ENCODE results near the gene ERG. TPM values are rescaled to one million over a fixed set of nuclear protein-coding genes. Genes with fewer than 3 reads are reported as not detected.

The ERG gene
- total and polyA plus RNA-seq, 9 of the 15 experiments (the other 6 are each of a cell fraction or from before 2014, with no cell fraction given) = 0.06 TPM; not detected in 8

DNA sequence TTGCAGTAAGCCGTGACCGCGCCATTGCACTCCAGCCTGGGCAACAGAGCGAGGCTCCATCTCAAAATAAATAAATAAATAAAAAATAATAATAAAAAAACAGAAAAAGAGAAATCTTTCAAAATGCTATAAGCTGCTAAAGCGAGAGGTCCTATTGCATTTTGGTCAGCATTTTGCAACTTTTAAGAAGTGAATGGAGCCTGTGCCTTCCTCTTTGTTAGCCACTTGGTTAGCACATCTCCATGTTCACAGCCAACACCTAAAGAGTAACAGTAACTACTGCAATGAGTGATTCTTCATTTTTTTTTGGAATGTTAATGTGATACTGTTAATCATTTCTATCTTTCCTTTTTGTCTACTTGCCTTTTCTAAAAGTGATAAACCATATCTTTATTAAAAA lies 80.6 kb downstream of the ERG start:
- no peak for ATAC-seq
- no TSS peak for BruUV-seq (replicated peaks)
- FAIRE-seq = no peak
- no peaks in the 10 kb centered on the region for H3K9me3 ChIP-seq (replicated peaks; ENCODE audit: control insufficient read depth, insufficient read depth, low read depth, low read length)
- in situ Hi-C loops (cut with MboI) (no loop called here), intact Hi-C loops (cut with micrococcal nuclease) (no loop called here)
- ChIA-PET POLR2A (no interaction called here), CTCF (ENCODE audit: low intra/inter-chr PET ratio) (no interaction called here)
- no peak overlapping the region for H3K4me3 ChIP-seq
- H3K27me3 ChIP-seq (ENCODE audit: control insufficient read depth in 2 of 2, insufficient read depth in 2 of 2, low read length in 2 of 2) = peaks cover 7 to 11% of the 10 kb centered on the region in 2 experiments; a peak in 3 of 5 replicates
- no peaks in the 10 kb centered on the region for H3K79me2 ChIP-seq (ENCODE audit: control insufficient read depth, insufficient read depth, low read length)
- H2AFZ ChIP-seq (ENCODE audit: low read depth, low read length) = no peak overlapping the region
- H3K4me1 ChIP-seq (replicated peaks in 1 of 2; ENCODE audit: control insufficient read depth in 2 of 2, insufficient read depth in 2 of 2, low read length in 2 of 2) = no peaks in the 10 kb centered on the region
- TF ChIP-seq ZNF239 (CRISPR knock-in tag; IDR thresholded peaks at IDR 0.05) = no peak
- no peak for TF ChIP-seq KLF13 (tag; IDR thresholded peaks at IDR 0.05; ENCODE audit: borderline replicate concordance, low read depth)
- TF ChIP-seq CTBP1 (IDR thresholded peaks at IDR 0.05; ENCODE audit: borderline replicate concordance) = no peak
- no peak for TF ChIP-seq PHF21A (IDR thresholded peaks at IDR 0.05; ENCODE audit: borderline replicate concordance, low read depth)
- no peak for TF ChIP-seq TFAM (CRISPR knock-in tag; conservative IDR thresholded peaks at IDR 0.05)
- no peak for TF ChIP-seq POLR2A (conservative IDR thresholded peaks at IDR 0.05)
- no peak for TF ChIP-seq ZBTB17 (CRISPR knock-in tag; IDR thresholded peaks at IDR 0.05)
- TF ChIP-seq MCM5 (IDR thresholded peaks at IDR 0.05; ENCODE audit: low read depth) = no peak
- no peak for TF ChIP-seq BRCA1 (IDR thresholded peaks at IDR 0.05)
- no peak for TF ChIP-seq BRCA1 (CRISPR knock-in tag; IDR thresholded peaks at IDR 0.05)
- TF ChIP-seq, protein P1, sequence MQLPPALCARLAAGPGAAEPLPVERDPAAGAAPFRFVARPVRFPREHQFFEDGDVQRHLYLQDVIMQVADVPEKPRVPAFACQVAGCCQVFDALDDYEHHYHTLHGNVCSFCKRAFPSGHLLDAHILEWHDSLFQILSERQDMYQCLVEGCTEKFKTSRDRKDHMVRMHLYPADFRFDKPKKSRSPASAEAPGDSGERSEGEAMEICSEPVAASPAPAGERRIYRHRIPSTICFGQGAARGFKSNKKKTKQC (CRISPR knock-in tag; IDR thresholded peaks at IDR 0.05) = no peak
- TF ChIP-seq, protein P2, sequence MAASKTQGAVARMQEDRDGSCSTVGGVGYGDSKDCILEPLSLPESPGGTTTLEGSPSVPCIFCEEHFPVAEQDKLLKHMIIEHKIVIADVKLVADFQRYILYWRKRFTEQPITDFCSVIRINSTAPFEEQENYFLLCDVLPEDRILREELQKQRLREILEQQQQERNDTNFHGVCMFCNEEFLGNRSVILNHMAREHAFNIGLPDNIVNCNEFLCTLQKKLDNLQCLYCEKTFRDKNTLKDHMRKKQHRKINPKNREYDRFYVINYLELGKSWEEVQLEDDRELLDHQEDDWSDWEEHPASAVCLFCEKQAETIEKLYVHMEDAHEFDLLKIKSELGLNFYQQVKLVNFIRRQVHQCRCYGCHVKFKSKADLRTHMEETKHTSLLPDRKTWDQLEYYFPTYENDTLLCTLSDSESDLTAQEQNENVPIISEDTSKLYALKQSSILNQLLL (CRISPR knock-in tag; IDR thresholded peaks at IDR 0.05; ENCODE audit: borderline replicate concordance) = no peak
- TF ChIP-seq SNIP1 (IDR thresholded peaks at IDR 0.05; ENCODE audit: low read depth) = no peak
- TF ChIP-seq, protein P3, sequence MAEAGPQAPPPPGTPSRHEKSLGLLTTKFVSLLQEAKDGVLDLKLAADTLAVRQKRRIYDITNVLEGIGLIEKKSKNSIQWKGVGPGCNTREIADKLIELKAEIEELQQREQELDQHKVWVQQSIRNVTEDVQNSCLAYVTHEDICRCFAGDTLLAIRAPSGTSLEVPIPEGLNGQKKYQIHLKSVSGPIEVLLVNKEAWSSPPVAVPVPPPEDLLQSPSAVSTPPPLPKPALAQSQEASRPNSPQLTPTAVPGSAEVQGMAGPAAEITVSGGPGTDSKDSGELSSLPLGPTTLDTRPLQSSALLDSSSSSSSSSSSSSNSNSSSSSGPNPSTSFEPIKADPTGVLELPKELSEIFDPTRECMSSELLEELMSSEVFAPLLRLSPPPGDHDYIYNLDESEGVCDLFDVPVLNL (CRISPR knock-in tag; IDR thresholded peaks at IDR 0.05; ENCODE audit: low read depth) = no peak
- no peak for TF ChIP-seq C11orf30 (IDR thresholded peaks at IDR 0.05; ENCODE audit: low read depth)
- no peak for TF ChIP-seq ZEB2 (IDR thresholded peaks at IDR 0.05)
- TF ChIP-seq PTTG1 (tag; IDR thresholded peaks at IDR 0.05; ENCODE audit: low read depth) = no peak
- no peak for TF ChIP-seq SAP30 (IDR thresholded peaks at IDR 0.05; ENCODE audit: borderline replicate concordance, insufficient read depth, low read depth, low read length, poor library complexity, severe bottlenecking)
- 2% methylated on average over 5 of the region's 5 CpGs for WGBS (ENCODE audit: insufficient coverage, low coverage, missing lambda C conversion rate)
- no peak for DNase-seq (ENCODE audit: extremely low read depth in 1 of 4, low spot score in 3 of 4)
- no peaks in the 10 kb centered on the region for H3K9me1 ChIP-seq (ENCODE audit: control insufficient read depth, insufficient read depth, low read length)
- no peaks in the 10 kb centered on the region for H3K36me3 ChIP-seq (ENCODE audit: control insufficient read depth, insufficient read depth, low read length)
- H3K27ac ChIP-seq (ENCODE audit: extremely low read depth, low read depth, low read length) = no peak overlapping the region
- no peak overlapping the region for H3K9ac ChIP-seq (ENCODE audit: insufficient read depth in 1 of 2, low read depth in 2 of 2, low read length in 2 of 2)
- H4K20me1 ChIP-seq (replicated peaks; ENCODE audit: control insufficient read depth, insufficient read depth, low read length) = no peaks in the 10 kb centered on the region
- no peak overlapping the region for H3K4me2 ChIP-seq (ENCODE audit: insufficient read depth, low read length)
